Mammary epithelial cell (primary cell): ENCODE data around the gene PPARA.

ENCODE experiments used
- EZH2 ChIP-seq: IDR thresholded peaks from 2 replicates; pipeline ENCODE4 v1.6.1; 2012; ENCODE audit warnings: low read length, inconsistent platforms, borderline replicate concordance
- TF ChIP-seq, protein P1 (sequence below), 2 donors: IDR thresholded peaks in 1 of 2; conservative IDR thresholded peaks in 1 of 2; 2 replicates each; pipeline ENCODE4 v1.5.1; 2011 to 2012; ENCODE audit warnings: inconsistent platforms in 2 of 2, low read length in 2 of 2, mild to moderate bottlenecking in 2 of 2, control low read depth in 1 of 2, low read depth in 1 of 2; ENCODE audit not compliant: insufficient read depth in 1 of 2; ENCODE audit errors: extremely low read depth in 1 of 2

DNA sequence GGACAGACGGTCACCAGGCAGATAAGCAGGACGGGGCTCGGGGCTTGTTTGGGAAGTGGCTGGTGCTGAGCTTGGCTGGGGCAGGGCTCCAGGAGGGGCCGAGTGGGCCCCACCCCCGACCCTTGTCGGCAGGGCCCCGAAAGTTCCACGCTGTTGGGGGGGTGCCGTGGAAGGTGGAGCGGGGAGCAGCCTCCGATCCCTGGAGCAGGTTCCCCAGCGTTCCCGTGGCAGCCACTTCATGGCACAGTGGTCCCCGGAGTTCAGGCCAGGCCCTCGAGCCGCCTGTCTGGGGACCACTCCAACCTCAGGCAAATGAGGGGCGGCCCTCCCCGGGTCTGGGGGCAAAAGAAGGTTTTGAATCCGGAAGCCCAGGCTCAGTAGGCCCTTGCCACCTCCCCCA, 46.7 kb upstream of the PPARA start:
- no peak for TF ChIP-seq EZH2
- TF ChIP-seq, protein P1, sequence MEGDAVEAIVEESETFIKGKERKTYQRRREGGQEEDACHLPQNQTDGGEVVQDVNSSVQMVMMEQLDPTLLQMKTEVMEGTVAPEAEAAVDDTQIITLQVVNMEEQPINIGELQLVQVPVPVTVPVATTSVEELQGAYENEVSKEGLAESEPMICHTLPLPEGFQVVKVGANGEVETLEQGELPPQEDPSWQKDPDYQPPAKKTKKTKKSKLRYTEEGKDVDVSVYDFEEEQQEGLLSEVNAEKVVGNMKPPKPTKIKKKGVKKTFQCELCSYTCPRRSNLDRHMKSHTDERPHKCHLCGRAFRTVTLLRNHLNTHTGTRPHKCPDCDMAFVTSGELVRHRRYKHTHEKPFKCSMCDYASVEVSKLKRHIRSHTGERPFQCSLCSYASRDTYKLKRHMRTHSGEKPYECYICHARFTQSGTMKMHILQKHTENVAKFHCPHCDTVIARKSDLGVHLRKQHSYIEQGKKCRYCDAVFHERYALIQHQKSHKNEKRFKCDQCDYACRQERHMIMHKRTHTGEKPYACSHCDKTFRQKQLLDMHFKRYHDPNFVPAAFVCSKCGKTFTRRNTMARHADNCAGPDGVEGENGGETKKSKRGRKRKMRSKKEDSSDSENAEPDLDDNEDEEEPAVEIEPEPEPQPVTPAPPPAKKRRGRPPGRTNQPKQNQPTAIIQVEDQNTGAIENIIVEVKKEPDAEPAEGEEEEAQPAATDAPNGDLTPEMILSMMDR (conservative IDR thresholded peaks at IDR 0.05 in 1 of 2, IDR thresholded peaks at IDR 0.05 in 1 of 2; ENCODE audit: extremely low read depth in 1 of 2, insufficient read depth in 1 of 2, low read depth in 1 of 2, low read length in 2 of 2): no peak
